Neural cell (in vitro differentiated cells): ENCODE results near the gene DLGAP4. TPM values are rescaled to one million over a fixed set of nuclear protein-coding genes. Genes with fewer than 3 reads are reported as not detected.

ENCODE experiments used
- H2AFZ ChIP-seq: fragments of 200-600, 300-800 bp; sonication (generic), shearing (Covaris generic); 2 replicates; pipeline ENCODE4 v1.6.0; 2014; ENCODE audit warnings: low read depth, mild to moderate bottlenecking, antibody characterized with exemption, low read length, moderate library complexity
- H3F3A ChIP-seq: fragments of 200-600 bp; shearing (Covaris generic); 2 replicates; pipeline ENCODE4 v1.6.1; 2016; ENCODE audit warnings: mild to moderate bottlenecking, moderate library complexity, mixed read lengths, antibody characterized with exemption, low read length; ENCODE audit not compliant: insufficient read depth, poor library complexity, severe bottlenecking
- H3K27ac ChIP-seq: fragments of 200-600, 300-800 bp; sonication (generic), shearing (Covaris generic); 2 replicates; pipeline ENCODE4 v1.5.1; 2014; ENCODE audit warnings: mild to moderate bottlenecking, low read length, moderate library complexity
- H3K27me3 ChIP-seq: fragments of 300-800, 200-600 bp; sonication (generic), shearing (Covaris generic); 2 replicates; pipeline ENCODE4 v1.6.0; 2014; ENCODE audit warnings: mild to moderate bottlenecking, low read depth, low read length, moderate library complexity; ENCODE audit not compliant: insufficient read depth
- H3K36me3 ChIP-seq: fragments of 300-800, 200-600 bp; sonication (generic), shearing (Covaris generic); 2 replicates; pipeline ENCODE4 v1.5.1; 2014; ENCODE audit warnings: mild to moderate bottlenecking, antibody characterized with exemption, low read length, moderate library complexity; ENCODE audit not compliant: insufficient read depth
- H3K4me2 ChIP-seq: fragments of 300-800, 200-600 bp; sonication (generic), shearing (Covaris generic); 2 replicates; pipeline ENCODE4 v1.6.0; 2014; ENCODE audit warnings: mild to moderate bottlenecking, low read length
- H3K4me3 ChIP-seq: fragments of 300-800, 200-600 bp; sonication (generic), shearing (Covaris generic); 2 replicates; pipeline ENCODE4 v1.5.1; 2014; ENCODE audit warnings: mild to moderate bottlenecking, low read length, moderate library complexity
- H3K79me2 ChIP-seq: fragments of 200-600 bp; shearing (Covaris generic); replicated peaks from 2 replicates; pipeline ENCODE4 v1.6.0; 2014; ENCODE audit warnings: mild to moderate bottlenecking, low read length, moderate library complexity; ENCODE audit not compliant: insufficient read depth
- H3K9ac ChIP-seq: fragments of 300-800, 200-600 bp; sonication (generic), shearing (Covaris generic); 2 replicates; pipeline ENCODE4 v1.6.1; 2016; ENCODE audit warnings: mild to moderate bottlenecking, low read length, mixed read lengths
- H3K9me2 ChIP-seq: fragments of 200-600 bp; shearing (Covaris generic); 2 replicates; pipeline ENCODE4 v1.6.1; 2016; ENCODE audit warnings: mild to moderate bottlenecking, low read length, mixed read lengths; ENCODE audit not compliant: insufficient read depth
- H3K9me3 ChIP-seq: fragments of 200-600, 300-800 bp; sonication (generic), shearing (Covaris generic); 2 replicates; pipeline ENCODE4 v1.6.1; 2016; ENCODE audit warnings: mild to moderate bottlenecking, mixed run types, low read length, moderate library complexity, mixed read lengths
- H4K20me1 ChIP-seq: fragments of 200-600 bp; shearing (Covaris generic); 2 replicates; pipeline ENCODE4 v1.6.1; 2016; ENCODE audit warnings: mild to moderate bottlenecking, mixed run types; ENCODE audit not compliant: insufficient read depth
- CTCF ChIP-seq: fragments of 450-650 bp; IDR thresholded peaks from 2 replicates; pipeline ENCODE4 v1.5.1; 2014; ENCODE audit warnings: antibody characterized with exemption, mild to moderate bottlenecking, moderate library complexity; ENCODE audit not compliant: poor library complexity, severe bottlenecking
- EP300 ChIP-seq: fragments of 450-650 bp; conservative IDR thresholded peaks from 2 replicates; pipeline ENCODE4 v1.6.1; 2014; ENCODE audit warnings: antibody characterized with exemption, mild to moderate bottlenecking, moderate library complexity; ENCODE audit not compliant: poor library complexity, severe bottlenecking
- EZH2 ChIP-seq: fragments of 200-600, 300-800 bp; shearing (Covaris generic), sonication (generic); IDR thresholded peaks from 2 replicates; pipeline ENCODE4 v1.6.1; 2014; ENCODE audit warnings: antibody characterized with exemption, low read length, borderline replicate concordance, mild to moderate bottlenecking; ENCODE audit not compliant: insufficient read depth, poor library complexity, severe bottlenecking
- MXI1 ChIP-seq: fragments of 450-650 bp; conservative IDR thresholded peaks from 2 replicates; pipeline ENCODE4 v1.6.1; 2014; ENCODE audit warnings: antibody characterized with exemption, mild to moderate bottlenecking; ENCODE audit not compliant: poor library complexity, severe bottlenecking
- POLR2AphosphoS5 ChIP-seq: IDR thresholded peaks from 2 replicates; pipeline ENCODE4 v1.6.1; 2012
- RAD21 ChIP-seq: fragments of 450-650 bp; conservative IDR thresholded peaks from 2 replicates; pipeline ENCODE4 v1.6.1; 2014; ENCODE audit warnings: antibody characterized with exemption, mild to moderate bottlenecking, moderate library complexity
- REST ChIP-seq: IDR thresholded peaks from 2 replicates; pipeline ENCODE4 v1.6.1; 2012; ENCODE audit warnings: borderline replicate concordance
- SMC3 ChIP-seq: fragments of 450-650 bp; conservative IDR thresholded peaks from 2 replicates; pipeline ENCODE4 v1.6.1; 2014; ENCODE audit warnings: antibody characterized with exemption, mild to moderate bottlenecking, moderate library complexity; ENCODE audit not compliant: poor library complexity
- TAF1 ChIP-seq: IDR thresholded peaks from 2 replicates; pipeline ENCODE4 v1.6.1; 2012; ENCODE audit warnings: low read depth
- polyA plus RNA-seq: library from polyadenylated mRNA; depleted of rRNA; stranded (reverse); fragments of >200 nt; gene quantifications from 2 replicates; pipeline ENCODE4 v1.2.3, GENCODE V29; 2014

DLGAP4 gene
- polyA plus RNA-seq, 1 donor from 2014 or later: 31.2 TPM

GRCh38 chr20:36386236-36386635, 80.1 kb downstream of the DLGAP4 start:
- H3K4me3 ChIP-seq: no peak overlapping the region
- H3K9me3 ChIP-seq: no peaks in the 10 kb centered on the region
- H3K4me2 ChIP-seq: no peak overlapping the region
- no peak overlapping the region for H3K9ac ChIP-seq
- no peaks in the 10 kb centered on the region for H3K9me2 ChIP-seq
- H3K27me3 ChIP-seq: no peaks in the 10 kb centered on the region
- no peak overlapping the region for H3K27ac ChIP-seq
- no peaks in the 10 kb centered on the region for H3K36me3 ChIP-seq
- no peaks in the 10 kb centered on the region for H3K79me2 ChIP-seq
- TF ChIP-seq POLR2AphosphoS5 (no peak), RAD21 (no peak), CTCF (no peak), SMC3 (no peak), TAF1 (no peak), EZH2 (no peak), REST (no peak), EP300 (no peak), MXI1 (no peak)
- no peak overlapping the region for H2AFZ ChIP-seq
- H3F3A ChIP-seq: no peaks in the 10 kb centered on the region
- H4K20me1 ChIP-seq: no peaks in the 10 kb centered on the region

GRCh38 chr20:36390269-36390668, 84.1 kb downstream of the DLGAP4 start:
- Histone ChIP-seq H3K4me2 (no peak overlapping the region), H3F3A (no peaks in the 10 kb centered on the region), H3K27ac (no peak overlapping the region), H3K9me2 (no peaks in the 10 kb centered on the region), H3K9ac (no peak overlapping the region), H3K9me3 (no peaks in the 10 kb centered on the region), H4K20me1 (no peaks in the 10 kb centered on the region), H3K36me3 (no peaks in the 10 kb centered on the region), H3K4me3 (no peak overlapping the region), H2AFZ (no peak overlapping the region), H3K27me3 (no peaks in the 10 kb centered on the region), H3K79me2 (no peaks in the 10 kb centered on the region)
- no peak for TF ChIP-seq REST
- TF ChIP-seq POLR2AphosphoS5: no peak
- TF ChIP-seq CTCF: no peak
- TF ChIP-seq EZH2: no peak
- TF ChIP-seq RAD21: no peak
- no peak for TF ChIP-seq SMC3
- no peak for TF ChIP-seq EP300
- no peak for TF ChIP-seq TAF1
- TF ChIP-seq MXI1: no peak
